ENCODE results near the gene NOTCH2.

Gene NOTCH2

DNA sequence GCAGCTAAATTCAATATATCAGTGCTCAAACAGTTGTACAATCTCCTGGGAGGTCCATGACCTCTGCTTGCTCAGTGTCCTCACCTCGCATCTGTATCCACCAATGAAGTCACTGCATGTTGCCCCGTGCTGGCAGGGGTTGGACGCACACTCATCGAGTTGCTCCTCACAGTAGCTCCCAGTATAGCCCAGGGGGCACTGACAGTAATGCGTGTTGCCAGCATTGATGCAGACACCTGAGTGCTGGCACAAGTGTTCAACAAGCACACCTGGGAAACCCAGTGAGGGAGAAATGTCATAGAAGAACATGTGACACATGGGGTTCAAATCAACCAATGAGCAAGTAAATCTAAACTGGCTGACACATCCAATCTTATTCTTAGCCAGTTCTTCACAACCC, 132.3 kb downstream of the NOTCH2 start:
- DNase-seq: no peak

GRCh38 chr1:119935915-119936314, 133.5 kb downstream of the NOTCH2 start:
- DNase-seq: no peak

DNA sequence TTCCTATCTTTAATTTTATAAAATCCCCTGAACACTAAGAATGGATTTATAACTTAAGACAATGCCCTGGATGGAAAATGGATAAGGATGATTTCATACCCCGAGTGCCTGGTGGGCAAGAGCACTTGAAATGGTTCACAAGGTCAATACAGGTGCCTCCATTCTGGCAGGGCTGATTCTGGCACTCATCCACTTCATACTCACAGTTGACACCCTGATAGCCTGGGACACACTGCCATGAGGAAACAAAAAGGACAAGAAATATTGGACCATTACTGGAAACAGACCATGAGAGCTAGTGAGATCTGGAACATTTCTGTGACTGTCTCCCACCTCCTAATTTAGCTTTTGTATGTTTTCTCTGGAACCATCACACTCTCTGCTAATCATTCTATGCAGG, 134.1 kb downstream of the NOTCH2 start:
- DNase-seq: no peak

- DNase-seq: no peak
Measured at GRCh38 chr1:119933397-119933796, 136.1 kb downstream of the NOTCH2 start.

DNA sequence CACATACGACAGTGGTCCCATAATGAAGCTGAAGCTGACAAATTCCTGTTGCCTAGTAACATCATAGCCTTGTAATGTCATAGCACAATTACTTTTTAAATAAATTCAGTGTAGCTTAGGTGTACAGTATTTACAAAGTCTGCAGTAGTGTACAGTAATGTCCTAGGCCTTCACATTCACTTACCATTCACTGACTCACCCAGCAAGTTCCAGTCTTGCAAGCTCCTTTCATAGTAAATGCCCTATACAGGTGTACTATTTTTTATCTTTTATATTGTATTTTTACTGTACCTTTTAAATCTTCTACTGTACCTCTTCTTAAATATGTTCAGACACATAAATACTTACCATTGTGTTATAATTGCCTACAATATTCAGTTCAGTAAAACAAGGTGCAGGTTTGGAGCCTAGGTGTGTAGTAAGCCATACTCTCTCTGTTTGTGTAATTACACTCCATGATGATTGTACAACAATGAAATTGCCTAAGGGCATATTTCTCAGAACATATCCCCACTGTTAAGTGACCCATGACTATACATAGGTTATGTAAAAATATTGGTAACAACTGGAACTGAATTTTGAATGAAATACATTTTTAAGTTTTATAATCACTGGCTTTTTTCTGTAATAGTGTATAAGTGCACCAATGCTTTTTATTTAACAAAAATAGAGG, 139.7 kb downstream of the NOTCH2 start:
- no peak for DNase-seq

- no peak for DNase-seq
Measured at GRCh38 chr1:119926553-119926952, 142.9 kb downstream of the NOTCH2 start.

- DNase-seq: no peak
Measured at GRCh38 chr1:119924948-119925898, 144.2 kb downstream of the NOTCH2 start.

DNA sequence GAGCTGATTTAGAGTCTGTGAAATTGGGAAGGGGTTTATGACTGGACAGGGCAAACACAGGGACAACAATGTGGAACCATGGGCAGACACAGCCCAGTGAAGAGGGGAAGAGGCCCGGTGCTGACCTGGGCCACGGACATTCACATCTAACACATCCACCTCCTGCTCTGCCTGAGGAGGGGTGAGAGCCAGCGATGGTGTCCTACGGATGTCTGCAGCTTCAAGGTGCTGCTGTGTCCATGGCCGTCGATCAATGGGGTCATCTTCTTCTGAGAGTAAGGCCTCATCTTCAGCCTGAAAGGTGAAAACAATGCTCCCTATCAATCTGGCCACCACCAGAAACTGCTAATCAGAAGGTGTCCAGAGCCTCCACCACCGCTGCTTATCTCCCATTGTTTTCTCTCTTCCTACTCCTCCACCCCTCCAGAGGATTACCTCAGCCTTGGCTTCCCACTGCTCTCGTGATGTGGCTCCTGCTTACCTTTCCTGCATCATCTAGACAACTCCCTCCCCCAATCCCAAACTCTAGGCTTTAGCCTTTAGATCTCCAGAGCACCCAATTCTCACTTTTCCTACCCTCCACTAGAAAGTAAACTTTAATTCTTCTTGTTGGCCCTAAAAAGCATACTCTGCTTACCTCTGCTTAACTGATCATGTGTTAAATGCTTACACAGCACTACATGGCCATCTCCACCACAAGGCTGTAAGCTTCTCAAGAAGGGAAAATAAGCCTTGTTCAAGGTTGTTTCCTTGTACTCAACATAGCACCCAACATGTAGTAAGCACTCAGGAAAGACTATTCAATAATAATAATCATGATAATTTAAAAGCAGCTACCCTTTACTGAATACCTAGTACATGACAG, 149.1 kb downstream of the NOTCH2 start:
- DNase-seq: no peak

DNA sequence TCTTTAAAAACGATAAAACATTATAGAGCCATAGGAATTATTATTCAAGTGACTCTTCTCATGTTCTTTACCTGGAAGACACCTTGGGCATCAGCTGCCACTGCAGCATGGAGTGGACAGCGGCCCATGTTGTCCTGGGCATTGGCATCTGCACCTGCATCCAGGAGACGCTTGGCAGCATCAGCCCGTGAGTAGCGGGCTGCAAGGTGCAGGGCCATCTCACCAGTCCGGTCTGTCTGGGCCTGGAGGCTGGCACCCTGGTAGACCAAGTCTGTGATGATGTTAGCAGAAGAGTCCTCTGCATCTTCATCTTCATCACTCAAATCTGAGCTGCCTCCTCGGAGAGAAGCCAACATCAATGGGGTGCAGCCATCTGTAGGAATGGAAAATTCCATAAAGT, 150.2 kb downstream of the NOTCH2 start:
- no peak for DNase-seq

- no peak for DNase-seq
Measured at GRCh38 chr1:119918301-119918700, 151.2 kb downstream of the NOTCH2 start.

- no peak for DNase-seq
Measured at GRCh38 chr1:119917304-119918055, 152.0 kb downstream of the NOTCH2 start.

DNA sequence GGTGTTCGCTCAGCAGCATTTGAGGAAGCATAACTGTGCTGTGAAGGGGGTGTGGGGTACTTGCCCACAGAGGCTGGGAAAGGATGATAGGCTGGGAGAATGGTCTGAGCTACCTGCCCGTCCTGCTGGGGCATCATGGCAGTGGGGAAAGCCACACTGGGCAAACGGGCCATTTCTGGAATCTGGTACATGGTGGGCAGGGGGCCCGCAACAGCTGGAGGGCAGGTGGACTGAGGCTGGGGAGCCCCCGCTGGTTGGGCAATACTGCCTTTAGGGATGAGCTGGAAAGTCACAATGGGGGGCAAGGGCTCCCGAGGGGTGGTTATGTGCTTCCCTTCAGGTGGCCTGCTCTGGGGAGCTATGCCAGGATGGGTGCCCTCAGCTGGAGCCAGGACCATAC, 153.9 kb downstream of the NOTCH2 start:
- no peak for DNase-seq

DNA sequence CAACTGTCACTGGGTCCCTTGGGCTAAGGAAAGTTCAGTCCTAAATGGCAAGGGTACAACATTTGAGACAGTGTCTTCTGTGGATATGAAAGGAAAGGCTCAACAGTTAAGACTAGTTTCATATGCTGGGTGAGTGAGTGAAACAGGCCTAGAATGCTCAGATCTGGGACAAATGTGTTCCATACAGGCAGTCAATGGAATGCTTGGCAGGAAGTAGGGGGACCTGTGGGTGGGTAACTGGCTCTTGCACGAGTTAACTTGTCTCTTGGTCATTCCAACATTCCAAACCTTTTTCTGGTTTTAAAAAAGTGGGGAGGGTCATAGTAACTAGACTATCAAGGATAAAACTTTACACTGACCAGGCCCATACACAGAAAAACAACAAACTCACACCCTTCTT, 155.4 kb downstream of the NOTCH2 start:
- DNase-seq: no peak

- DNase-seq: no peak
Measured at GRCh38 chr1:119912963-119913362, 156.5 kb downstream of the NOTCH2 start.

- no peak for DNase-seq
Measured at GRCh38 chr1:119911775-119912174, 157.7 kb downstream of the NOTCH2 start.

GRCh38 chr1:119910618-119911017, 158.8 kb downstream of the NOTCH2 start:
- no peak for DNase-seq

- no peak for DNase-seq
Measured at GRCh38 chr1:119909890-119910596, 159.4 kb downstream of the NOTCH2 start.

GRCh38 chr1:119908661-119909060, 160.8 kb downstream of the NOTCH2 start:
- DNase-seq: no peak

GRCh38 chr1:119906927-119907652, 162.4 kb downstream of the NOTCH2 start:
- no peak for DNase-seq

DNA sequence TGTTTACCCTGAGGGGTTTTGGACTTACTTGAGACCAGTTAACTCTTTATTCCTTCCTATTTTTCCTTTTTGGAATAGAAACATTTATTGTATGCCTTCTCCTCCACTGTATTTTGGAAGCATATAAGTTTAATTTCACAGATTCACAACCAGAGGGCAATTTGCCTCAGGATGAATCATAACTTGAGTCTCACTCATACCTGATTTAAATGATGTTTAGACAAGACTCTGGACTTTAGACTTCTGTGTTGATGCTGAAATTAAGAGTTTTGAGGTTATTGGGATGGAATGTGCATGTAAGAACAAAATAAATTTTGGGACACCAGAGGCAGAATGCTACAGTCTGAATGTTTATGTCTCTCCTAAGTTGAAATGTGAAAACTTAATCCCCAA, 166.0 kb downstream of the NOTCH2 start:
- DNase-seq: no peak
